GM21786 (cell line): ENCODE data around the gene DHX30.

ENCODE experiments used
- ATAC-seq: cut with Tn5 transposase; IDR thresholded peaks from one replicate; pipeline ENCODE4 v1.9.1; 2021; ENCODE audit not compliant: unreplicated experiment

DHX30 gene

DNA sequence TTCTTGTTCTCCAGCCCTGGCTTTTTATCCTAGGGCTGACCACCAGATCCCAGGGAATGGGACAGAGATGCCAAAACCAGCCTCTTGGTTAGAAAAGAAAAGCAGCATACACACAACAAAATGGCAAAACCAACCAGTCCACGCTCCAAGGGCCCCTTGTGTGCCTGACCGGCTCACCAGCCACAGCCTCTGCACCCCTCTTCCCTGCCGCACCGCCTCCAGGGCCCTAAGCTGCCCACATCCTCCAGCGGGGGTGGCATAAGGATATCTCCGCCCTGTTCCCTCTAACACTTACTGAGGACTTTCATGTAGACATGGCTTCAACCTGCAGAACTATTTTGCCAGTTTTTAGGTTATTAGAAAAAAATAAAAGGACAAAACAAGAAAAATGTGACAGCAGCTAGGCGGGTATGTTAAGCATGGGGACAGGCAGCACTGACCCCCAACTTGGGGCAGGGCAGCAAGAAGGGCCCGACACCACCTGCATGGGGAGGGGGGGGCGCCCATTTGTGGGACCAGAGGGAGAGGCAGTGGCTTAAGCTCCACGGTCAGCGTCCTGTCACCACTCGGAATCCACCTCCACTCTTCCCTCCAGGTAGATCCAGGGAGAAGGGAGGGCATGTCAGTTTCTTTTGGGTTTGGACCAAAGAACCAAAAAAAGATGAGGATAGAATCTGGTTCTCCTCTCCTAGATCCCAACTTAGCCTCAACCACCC lies 49.1 kb downstream of the DHX30 start:
- ATAC-seq: no peak

DNA sequence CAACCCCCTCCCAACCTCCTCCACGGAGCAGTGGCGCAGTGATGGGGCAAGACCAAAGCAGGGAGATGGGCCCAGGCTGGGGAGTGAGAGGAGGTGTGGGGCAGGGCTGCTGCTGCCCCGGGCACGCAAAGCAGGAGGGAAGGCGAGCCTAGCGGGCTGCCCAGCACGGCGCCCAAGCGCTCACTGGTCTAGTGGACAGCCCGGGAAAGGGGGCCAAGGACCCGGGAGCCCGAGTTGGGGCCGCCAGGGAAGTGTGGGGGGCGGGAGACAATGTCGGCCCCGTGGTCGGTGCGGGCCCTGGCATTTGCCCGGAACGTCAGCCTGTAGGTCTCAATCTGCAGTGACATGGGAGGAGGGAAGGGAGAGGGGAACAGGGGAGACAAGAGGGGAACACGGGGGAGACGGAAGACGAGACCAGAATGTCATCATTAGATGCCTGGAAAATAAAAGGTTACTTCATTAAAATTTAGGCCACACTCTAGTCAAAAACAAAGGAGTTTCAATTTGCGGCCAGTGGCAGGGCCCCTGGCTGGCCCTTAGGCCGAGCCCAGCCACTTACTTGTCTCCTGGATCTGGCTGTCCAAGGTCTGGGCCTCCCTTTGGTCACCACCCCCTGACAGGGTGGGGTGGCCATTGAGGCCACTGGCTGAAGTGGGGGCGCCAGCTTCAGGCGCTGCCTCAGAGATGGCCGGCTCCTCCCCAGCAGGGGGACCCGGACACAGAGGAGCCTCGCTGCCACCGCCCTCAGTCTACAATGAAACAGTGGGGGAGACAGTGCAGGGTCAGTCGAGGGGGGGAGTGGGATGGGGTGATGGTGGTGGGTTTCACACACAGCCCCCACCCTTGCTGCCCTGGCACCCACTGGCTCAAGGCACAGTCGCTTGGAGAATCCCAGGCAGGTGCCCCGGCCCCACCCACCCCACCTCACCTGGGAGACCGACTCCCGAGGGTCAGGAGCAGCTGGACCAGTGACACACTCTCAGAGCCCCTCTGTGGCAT lies 50.0 kb downstream of the DHX30 start:
- no peak for ATAC-seq

DNA sequence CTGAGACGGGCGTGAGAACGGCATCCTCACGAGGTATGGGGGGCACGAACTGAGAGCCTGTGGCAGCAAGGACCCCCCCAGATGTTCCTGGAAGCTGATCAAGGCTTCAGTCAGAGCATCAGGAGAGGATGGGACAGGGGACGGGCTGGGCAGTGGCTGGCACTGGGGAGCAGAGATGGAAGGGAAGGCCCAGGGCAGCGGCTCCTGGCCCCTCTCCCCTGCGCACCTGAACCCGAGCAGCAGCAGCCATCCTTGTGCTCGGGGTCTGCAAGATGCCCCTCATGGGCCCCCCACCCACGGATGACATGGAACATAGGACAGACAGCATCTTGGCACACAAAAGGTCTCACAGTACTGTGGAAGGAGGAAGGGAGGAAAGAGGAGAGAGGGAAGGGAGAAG lies 51.3 kb downstream of the DHX30 start:
- ATAC-seq: no peak

DNA sequence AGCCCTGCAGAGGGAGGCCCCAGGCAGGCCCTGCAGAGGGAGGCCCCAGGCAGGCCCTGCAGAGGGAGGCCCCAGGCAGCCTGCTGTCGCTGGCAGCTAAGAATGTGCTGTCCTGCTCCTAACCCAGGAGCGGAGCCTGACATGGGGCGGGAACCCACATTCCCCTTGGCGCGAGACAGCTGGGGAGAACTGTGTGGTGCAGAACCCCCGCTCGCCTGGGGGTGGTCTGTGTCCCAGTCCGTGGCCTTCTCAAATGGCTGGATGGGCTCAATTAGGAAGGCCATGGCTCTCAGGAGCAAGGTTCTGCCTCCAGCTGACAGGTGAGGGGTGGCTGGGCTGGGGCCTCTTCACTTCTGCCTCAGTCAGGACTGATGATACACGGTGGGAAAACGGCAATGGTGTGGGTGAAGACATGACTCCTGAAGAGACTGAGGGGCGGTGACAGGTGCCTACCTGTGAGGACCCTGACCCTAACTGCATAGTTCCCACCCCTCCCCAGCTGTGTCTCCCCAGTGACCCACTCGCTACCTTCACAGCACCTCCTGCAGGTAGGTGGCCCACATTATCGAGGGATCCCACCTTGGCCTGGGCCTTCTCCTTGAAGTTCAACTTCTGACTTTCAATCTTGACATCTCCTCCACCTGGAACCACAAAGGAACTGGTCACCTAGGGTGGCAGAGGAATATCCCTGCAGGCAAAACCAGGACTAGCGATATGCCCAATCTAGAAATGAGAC lies 52.0 kb downstream of the DHX30 start:
- no peak for ATAC-seq

DNA sequence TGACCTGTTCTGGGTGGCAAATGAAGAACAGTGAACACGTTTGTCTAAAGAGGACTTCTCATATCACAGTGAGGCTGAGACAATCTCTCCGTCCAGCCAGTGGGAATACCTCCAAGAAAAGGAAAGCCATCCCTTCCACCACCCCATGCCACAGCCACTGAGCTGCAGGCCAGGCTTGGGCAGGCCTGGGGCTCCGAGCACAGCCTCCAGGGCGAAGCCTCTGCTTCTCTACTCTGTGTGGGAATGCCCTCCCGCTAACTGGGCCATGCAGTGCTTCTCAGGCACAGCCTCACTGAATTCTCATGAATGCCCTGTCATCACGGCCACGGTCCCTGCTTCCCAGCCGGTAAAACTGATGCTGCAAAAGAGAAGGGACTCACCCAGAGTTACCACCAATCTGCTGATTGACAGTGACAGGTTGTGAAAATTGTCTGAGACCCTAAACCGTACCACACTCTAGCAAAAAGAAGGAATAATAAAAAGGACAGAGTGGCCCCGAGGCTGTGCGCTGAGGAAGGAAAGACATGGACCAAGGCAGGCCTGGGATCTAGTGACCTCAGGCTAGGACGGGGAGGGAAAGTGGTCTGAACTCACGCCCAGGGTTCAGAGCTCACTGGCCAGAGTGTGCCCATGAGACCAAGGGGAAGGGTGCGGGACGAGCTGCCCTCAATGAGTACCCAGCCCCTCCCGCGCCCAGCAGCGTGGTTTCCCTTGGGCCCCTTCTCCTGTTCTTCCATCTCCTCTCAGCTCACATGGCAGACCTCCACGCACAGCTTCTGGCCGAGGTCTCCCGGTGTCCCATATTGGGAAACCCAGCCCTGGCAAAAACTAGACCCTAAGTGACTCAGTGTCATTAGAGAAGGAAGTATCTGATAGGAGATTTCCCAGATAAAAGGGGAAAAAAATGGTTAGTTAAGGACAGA lies 52.8 kb downstream of the DHX30 start:
- ATAC-seq: no peak

DNA sequence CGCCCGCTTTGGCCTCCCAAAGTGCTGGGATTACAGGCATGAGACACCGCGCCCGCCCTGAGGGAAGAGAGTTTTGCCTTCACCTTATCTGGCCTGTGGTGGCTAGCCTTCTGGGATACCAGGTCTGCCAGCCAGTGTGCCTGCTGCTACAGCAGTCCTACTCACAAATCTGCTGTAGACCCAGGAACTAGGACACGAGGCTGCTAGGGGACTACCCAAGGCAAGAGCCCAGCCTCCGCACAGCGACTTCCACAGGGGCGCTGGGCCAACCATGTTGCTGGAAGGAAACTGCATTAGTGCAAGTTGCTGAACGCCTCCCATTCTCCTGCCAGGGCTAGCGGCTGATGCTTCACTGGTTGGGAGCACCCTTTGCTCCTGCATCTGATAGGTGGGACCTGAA lies 53.7 kb downstream of the DHX30 start:
- ATAC-seq: no peak

DNA sequence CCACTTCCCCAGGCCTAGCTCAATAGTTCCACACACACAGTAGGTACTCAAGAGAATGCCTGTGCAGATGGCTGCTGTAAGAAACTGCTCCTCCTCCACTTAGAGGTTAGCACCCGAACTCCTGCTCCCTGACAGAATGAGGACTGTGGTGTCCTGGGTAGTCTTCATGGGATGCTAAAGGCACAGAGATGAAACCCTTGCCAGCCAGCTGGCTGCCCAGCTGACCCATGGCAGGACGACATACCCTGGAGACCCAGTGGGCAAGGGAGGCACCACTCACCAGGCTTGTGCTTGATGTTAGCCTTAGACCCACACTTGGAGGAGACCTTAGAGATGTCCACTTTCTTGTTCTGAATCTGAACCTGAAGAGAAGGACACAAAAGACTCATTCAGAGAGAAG lies 54.2 kb downstream of the DHX30 start:
- no peak for ATAC-seq

DNA sequence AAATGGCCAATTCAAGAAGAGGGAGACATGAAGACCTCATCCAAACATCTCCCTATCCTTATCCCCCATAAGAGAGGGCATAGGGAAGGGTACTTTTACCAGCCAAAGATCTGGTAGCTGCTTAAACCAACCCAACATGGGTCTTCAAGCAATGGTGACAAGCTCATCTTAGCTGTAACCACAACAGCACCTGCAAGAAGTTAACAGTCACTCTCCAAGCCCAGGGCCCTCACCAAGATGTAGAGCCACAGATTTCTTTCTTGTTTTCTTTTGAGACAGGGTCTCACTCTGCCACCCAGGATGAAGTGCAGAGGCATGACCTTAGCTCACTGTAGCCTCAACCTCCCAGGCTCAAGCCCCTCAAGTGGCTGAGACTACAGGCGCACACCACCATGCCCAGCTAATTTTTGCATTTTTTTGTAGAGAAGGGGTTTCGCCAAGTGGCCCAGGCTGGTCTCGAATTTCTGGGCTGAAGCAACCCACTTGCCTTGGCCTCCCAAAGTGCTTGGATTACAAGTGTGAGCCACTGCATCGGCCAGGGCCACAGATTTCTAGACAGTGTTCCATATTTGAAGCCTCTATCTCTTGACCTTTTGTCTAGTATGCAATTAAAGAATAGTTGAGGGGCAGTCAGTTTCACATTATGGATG lies 57.1 kb downstream of the DHX30 start:
- no peak for ATAC-seq

DNA sequence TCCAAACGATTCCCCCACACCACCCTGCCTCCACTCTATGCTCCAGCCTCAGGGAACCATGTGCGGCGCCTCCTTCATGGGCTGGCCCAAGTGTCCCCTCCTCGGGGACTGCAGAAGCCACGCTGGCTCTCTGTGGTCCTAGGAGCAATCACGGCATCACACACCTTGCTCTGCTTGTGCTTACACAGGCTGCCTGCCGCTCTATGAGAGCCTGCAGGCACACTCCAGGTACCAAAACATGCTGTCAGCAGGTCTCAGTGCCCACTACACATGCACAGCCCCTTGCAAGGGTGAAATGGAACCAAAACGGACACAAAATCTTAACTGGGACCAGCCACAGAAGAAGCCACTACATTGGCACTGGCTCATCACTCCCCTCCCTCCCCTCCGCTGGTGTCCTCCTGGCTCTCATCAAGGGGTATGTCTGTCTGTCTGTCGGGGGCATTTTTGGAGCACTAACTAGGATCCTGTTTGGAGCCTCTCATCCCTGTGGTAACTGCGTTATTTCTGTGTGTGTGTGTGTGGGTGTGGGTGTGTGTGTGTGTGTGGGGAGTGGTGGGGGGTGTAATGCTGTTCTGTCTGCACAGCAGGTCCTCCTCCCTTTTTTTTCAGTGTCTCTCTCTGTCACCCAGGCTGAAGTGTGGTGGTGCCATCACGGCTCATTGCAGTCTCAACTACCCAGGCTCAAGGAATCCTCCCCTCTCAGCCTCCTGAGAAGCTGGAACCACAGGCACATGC lies 60.6 kb downstream of the DHX30 start:
- ATAC-seq: no peak

DNA sequence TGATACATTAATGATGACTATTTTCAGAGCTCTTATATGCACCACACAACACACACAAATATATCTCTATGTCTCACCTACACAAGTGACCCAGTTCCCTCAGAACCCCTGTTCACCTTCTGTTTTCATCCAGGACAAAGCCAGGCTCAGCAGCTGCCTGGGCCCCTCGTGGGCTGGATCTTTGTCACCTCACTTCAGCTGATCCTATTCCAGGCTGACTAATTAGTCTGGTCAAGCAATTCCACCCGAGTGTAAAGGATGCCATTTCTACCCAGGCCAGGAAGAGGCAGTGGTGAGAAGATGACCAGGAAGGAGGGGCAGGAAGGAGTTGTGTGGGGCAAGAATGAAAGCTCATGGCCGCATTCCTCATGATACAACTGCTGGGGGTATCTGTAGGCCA lies 62.3 kb downstream of the DHX30 start:
- ATAC-seq: no peak

DNA sequence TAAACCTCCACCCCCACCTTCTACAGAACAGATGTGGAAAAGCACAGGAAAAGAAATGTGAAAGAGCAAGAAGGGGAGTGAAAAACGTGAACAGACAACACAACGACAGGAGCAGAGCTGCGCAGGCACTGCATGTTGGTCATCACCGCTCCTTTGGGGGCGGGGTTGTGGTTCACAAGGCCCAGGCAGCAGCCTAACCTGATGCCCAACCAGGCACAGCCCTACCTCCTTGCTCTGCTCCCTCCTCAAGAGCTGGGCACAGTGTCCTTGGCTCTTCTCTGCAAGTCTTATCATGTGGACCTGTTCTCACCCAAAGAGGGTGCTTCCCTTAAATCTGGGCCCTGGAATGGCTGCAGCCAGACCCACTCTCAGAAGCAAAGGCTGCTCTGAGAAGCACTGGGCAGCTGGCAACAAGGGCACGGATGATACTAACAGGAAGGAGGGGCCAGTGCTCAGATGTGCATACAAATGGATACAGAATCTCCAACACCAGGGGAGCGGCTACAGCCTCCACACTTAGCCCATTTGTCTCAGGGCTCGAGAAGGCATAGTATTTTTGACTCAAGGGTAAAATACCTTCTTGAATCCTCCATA lies 64.6 kb downstream of the DHX30 start:
- ATAC-seq: no peak

DNA sequence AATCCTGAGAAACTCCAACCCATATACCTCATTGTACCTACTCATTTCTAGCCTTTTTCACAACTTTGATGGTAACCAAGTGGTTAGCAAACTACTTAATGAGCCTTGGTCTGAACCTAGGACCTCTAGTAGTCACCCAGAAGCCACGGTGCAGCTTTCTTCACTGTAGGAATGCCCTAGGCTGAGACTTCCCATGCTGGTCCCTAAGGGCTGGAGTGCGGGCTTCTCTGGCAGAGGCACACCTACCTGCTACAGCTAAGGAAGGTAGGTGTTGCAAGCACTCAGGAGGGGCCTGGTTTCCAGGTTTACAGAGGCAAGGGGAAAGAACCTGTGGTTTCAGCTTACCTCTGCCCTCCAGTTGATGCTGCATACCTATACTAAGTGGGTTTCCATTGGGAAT lies 65.4 kb downstream of the DHX30 start:
- ATAC-seq: no peak

DNA sequence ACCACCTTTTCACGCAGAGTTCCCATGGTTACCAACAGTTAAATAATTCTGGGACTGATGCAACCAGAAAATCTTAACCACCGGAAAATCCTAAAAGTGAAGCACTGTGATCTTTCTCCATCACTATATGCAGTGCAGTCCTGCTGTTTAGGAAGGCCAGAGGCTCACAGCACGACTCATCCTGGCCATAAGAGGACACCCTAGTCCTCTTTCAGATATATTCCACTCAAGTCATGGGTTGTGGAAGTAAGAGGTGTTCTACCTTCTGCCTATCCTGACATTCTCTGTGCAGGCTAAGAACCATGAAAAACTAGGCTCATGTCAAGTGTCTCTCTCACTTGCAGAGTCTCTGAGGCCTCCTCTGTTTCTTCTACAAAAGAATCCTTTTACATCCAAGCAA lies 67.2 kb downstream of the DHX30 start:
- no peak for ATAC-seq

DNA sequence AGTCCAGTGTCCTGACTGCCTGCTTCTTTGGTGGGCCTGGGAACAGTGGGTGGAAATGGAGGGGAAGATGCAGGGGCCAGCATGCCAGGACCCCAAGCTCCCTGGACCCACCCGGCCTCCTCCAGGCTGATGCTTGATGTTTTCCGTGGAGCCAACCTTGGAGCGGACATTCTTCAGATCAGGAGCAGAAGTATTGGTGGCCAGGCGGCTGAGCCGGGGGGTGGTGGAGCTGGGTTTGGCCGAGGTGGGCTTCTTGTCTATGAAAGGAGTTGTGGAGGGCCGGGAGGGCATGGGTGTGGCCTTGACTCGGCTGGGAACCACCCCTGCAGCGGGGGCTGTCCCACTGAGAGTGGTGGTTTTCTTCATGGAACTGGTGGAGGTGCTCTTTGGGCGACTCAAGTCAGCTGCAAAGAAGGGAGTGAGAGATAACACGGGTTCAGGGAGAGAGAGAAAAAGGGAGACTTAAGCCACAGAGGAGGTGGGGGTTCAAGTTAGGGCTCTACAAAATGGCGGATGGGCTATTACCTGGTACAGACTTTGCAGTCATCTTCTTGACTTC lies 67.8 kb downstream of the DHX30 start:
- no peak for ATAC-seq

DNA sequence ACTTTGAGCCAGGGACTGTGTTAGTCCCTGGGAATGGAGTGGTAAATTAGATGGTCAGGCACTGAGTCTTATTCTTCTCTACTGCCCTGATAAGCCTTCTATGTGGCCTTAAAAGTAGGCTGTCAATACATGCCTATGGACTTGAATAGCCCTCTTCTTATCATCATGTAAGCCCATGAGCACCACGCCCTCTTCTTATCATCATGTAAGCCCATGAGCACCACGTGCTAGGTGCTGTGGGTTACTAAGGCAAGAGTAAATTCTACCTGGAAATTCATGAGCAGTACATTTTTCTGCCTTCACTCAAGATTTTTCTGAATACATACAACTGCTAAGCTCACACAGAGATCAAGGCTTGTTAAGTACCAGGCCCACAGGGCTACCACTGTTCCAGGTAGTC lies 68.5 kb downstream of the DHX30 start:
- ATAC-seq: no peak

DNA sequence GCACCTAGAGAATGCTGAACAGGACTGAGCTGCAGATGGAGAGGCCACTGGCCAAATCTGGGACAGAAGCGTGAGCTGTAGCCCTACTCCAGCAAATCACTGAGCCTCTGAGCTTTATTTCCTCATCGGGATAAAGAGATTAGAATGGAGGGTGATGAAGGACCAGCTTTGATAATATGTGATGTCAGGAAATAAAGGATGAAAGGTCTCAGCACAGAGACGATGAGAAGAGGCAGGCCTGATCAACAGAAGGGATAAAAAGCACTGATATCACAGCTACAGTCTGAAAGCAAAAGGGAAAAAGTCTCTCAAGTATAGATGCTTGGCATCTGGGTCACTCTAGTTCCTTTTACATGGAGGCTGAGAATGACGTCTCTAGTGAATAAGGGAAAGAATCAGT lies 70.0 kb downstream of the DHX30 start:
- ATAC-seq: no peak

DNA sequence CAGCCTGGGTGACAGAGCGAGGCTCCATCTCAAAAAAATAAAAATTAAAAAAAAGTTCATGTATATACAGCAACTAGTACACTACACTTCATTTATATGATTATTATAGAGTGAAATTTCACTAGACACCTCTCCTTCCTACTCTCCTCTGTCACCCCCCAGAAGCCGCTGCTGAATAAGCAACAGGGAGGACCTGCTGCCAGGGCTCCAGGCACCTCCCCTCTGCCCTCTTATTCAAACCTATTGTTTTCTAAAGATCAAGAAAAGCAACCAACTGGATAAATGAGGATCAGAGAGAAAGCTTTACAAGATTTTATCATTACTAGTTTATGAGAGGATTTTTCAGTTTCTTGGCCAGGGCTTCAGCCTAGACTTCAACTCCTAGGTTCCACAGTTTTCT lies 71.5 kb downstream of the DHX30 start:
- no peak for ATAC-seq

DNA sequence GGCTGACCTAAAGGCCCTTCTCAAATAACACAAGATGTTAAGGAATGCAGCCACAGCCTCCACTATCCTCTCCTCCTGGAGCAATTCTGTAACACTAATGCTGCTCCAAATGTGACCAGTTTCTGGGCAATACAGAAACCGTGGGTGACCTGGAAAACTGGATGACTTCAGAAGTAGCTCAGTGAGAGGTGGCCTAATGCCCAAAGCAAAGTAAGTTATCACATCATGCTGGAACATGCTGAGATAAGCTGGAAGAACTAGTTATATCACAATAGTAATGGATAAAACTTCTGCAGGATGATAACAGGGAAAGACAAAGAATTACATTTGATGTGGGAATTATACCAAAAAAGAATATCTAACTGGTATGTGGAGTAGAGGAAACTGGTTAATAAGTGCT lies 72.0 kb downstream of the DHX30 start:
- no peak for ATAC-seq

DNA sequence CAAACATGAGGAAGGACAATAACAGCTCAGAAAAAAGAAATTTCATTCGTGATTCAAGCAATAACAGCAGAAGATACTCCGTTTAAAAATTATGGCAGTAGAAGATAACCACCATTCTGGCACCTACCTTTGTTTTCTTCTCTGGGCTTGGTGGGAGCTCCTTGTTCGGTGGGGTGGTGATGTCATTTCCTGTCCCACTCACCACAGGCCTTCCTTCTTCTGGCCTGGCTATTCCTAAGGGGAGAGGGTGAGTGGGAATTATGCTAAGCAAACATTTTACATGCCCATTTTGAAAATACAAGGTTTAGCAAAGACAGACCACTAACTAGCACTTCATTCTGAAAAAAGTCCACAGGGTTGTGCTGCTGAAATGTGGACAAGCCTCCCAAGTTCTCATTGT lies 74.4 kb downstream of the DHX30 start:
- ATAC-seq: no peak
